ENCODE data around the gene PACRG. TPM values are rescaled to one million over a fixed set of nuclear protein-coding genes. Genes with fewer than 3 reads are reported as not detected.

PACRG gene
- total RNA-seq, 2 donors from 2014 or later, result 2.8 to 21.3 TPM

GRCh38 chr6:163189609-163190008 lies 461.8 kb downstream of the PACRG start:
- Histone ChIP-seq H3K36me3 (no peaks in the 10 kb centered on the region), H3K4me3 (no peak overlapping the region), H3K9me3 (no peaks in the 10 kb centered on the region), H3K4me1 (peaks cover 0 to 12% of the 10 kb centered on the region in 2 donors), H3K27me3 (no peaks in the 10 kb centered on the region), H3K27ac (no peak overlapping the region)
- DNase-seq (ENCODE audit: low spot score), result no peak
- TF ChIP-seq, protein P1, sequence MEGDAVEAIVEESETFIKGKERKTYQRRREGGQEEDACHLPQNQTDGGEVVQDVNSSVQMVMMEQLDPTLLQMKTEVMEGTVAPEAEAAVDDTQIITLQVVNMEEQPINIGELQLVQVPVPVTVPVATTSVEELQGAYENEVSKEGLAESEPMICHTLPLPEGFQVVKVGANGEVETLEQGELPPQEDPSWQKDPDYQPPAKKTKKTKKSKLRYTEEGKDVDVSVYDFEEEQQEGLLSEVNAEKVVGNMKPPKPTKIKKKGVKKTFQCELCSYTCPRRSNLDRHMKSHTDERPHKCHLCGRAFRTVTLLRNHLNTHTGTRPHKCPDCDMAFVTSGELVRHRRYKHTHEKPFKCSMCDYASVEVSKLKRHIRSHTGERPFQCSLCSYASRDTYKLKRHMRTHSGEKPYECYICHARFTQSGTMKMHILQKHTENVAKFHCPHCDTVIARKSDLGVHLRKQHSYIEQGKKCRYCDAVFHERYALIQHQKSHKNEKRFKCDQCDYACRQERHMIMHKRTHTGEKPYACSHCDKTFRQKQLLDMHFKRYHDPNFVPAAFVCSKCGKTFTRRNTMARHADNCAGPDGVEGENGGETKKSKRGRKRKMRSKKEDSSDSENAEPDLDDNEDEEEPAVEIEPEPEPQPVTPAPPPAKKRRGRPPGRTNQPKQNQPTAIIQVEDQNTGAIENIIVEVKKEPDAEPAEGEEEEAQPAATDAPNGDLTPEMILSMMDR (IDR thresholded peaks at IDR 0.05), result no peak

- Histone ChIP-seq H3K9me3 (no peaks in the 10 kb centered on the region), H3K27ac (no peak overlapping the region), H3K27me3 (no peaks in the 10 kb centered on the region), H3K4me3 (no peak overlapping the region), H3K4me1 (peaks cover 0 to 12% of the 10 kb centered on the region in 2 donors), H3K36me3 (no peaks in the 10 kb centered on the region)
- TF ChIP-seq, protein P1 (IDR thresholded peaks at IDR 0.05), result no peak
- DNase-seq (ENCODE audit: low spot score), result no peak
Observed at GRCh38 chr6:163190786-163191185, 463.0 kb downstream of the PACRG start.

DNA sequence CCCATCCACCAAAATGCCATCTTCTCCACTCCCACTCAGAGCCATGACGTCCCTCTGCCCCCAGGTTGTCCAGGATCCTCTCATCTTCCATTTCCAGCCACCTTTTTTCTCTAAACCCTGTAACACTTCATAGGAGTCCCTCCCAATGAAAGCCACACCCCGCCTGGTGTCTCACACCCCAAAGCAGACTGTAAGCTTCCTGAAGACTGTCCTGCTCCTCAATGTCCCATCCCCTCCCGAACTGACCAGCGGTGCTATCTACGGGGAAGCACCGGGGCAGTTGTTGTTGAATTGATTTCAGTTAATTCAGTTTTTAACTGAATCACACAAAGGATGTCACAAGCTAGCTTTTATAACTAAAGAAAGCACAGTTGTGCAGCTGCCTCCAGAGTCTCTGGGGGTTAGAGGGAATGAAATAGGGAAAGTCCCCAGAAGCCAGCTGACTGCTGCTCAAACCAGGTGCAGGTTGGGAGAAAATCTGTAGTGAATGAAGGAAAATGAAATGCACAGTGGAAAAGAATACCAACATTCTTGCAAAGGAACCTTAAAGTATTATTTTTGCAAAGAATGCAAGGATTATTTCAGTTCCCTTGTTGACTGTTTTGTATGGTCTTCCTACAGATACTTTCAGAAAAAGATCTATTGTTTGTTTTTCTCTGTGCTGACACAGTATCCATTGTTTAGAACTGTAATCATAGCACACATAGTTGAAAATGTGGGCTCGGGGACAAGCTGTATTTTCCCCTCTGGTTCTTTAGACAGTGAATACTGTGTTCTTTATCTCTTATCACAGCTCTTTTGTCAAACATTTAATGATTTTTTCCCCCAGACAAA lies 464.1 kb downstream of the PACRG start:
- Histone ChIP-seq H3K4me1 (peaks cover 0 to 12% of the 10 kb centered on the region in 2 donors), H3K27ac (no peak overlapping the region), H3K9me3 (no peaks in the 10 kb centered on the region), H3K27me3 (no peaks in the 10 kb centered on the region), H3K36me3 (no peaks in the 10 kb centered on the region), H3K4me3 (no peak overlapping the region)
- no peak for DNase-seq (ENCODE audit: low spot score)
- TF ChIP-seq, protein P1 (IDR thresholded peaks at IDR 0.05), result no peak

DNA sequence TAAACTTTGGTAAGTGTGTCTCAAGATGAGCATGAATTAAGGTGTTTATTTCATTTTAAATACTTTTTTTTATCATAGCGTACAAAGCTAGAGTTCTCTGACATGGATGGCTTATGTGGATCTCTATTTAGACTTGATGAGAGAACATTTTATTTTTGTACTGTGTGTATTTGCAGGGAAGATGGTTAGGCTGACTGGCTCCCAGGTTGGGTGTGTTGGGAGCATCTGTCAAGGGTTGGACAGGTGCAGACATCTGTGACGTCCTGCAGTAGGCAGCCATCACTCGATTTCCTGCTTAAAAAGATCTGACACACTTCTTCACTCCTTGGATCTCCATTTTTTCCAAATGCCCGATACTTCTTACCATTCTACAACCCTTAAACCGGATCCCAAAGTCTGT lies 464.8 kb downstream of the PACRG start:
- Histone ChIP-seq H3K9me3 (no peaks in the 10 kb centered on the region), H3K4me3 (no peak overlapping the region), H3K36me3 (no peaks in the 10 kb centered on the region), H3K27ac (no peak overlapping the region), H3K27me3 (no peaks in the 10 kb centered on the region), H3K4me1 (peaks cover 0 to 12% of the 10 kb centered on the region in 2 donors)
- DNase-seq (ENCODE audit: low spot score), result no peak
- TF ChIP-seq, protein P1 (IDR thresholded peaks at IDR 0.05), result no peak

GRCh38 chr6:163193326-163193725 lies 465.6 kb downstream of the PACRG start:
- H3K36me3 ChIP-seq, result no peaks in the 10 kb centered on the region
- H3K4me1 ChIP-seq, result peaks cover 0 to 12% of the 10 kb centered on the region in 2 donors
- no peaks in the 10 kb centered on the region for H3K9me3 ChIP-seq
- no peaks in the 10 kb centered on the region for H3K27me3 ChIP-seq
- no peak overlapping the region for H3K27ac ChIP-seq
- TF ChIP-seq, protein P1 (IDR thresholded peaks at IDR 0.05), result no peak
- no peak overlapping the region for H3K4me3 ChIP-seq
- DNase-seq (ENCODE audit: low spot score), result no peak

All from right atrium auricular region (tissue), 2 donors.